GM18951 (cell line): ENCODE data around the gene SDC1.

ENCODE experiments used
- POLR2A ChIP-seq: IDR thresholded peaks from 4 replicates; pipeline ENCODE4 v1.6.1; 2011; ENCODE audit warnings: mild to moderate bottlenecking; ENCODE audit not compliant: insufficient read length, insufficient read depth; ENCODE audit errors: extremely low read depth
- in situ Hi-C: fragments of 300-500 bp; cut with MboI; formaldehyde crosslinking; loops from one replicate; pipeline ENCODE4 v1.12.0; 2022; ENCODE audit warnings: low sequenced_read_pairs, mixed read lengths, inconsistent platforms; ENCODE audit not compliant: unreplicated experiment

Gene SDC1

GRCh38 chr2:20215183-20216040 lies 9.5 kb downstream of the SDC1 start:
- in situ Hi-C loops = no loop called here
- TF ChIP-seq POLR2A = no peak

- in situ Hi-C loops = no loop called here
- TF ChIP-seq POLR2A = no peak
Observed at GRCh38 chr2:20214566-20215182, 10.3 kb downstream of the SDC1 start.

- in situ Hi-C loops = no loop called here
- no peak for TF ChIP-seq POLR2A
Observed at GRCh38 chr2:20213651-20214565, 11.0 kb downstream of the SDC1 start.

- in situ Hi-C loops = no loop called here
Observed at GRCh38 chr2:20212871-20213503, 11.9 kb downstream of the SDC1 start.

GRCh38 chr2:20212459-20212870 lies 12.5 kb downstream of the SDC1 start:
- no peak for TF ChIP-seq POLR2A
- in situ Hi-C loops = no loop called here

More at GRCh38 chr2:20212871-20213503, 11.9 kb downstream of the SDC1 start:
- no peak for TF ChIP-seq POLR2A

GRCh38 chr2:20211860-20212458 lies 13.0 kb downstream of the SDC1 start:
- TF ChIP-seq POLR2A = no peak
- in situ Hi-C loops = no loop called here

- TF ChIP-seq POLR2A = no peak
- in situ Hi-C loops = no loop called here
Observed at GRCh38 chr2:20211420-20211819, 13.5 kb downstream of the SDC1 start.

- no peak for TF ChIP-seq POLR2A
- in situ Hi-C loops = no loop called here
Observed at GRCh38 chr2:20210462-20210861, 14.5 kb downstream of the SDC1 start.

GRCh38 chr2:20209373-20210109 lies 15.4 kb downstream of the SDC1 start:
- TF ChIP-seq POLR2A = no peak
- in situ Hi-C loops = no loop called here

GRCh38 chr2:20208476-20208859 lies 16.5 kb downstream of the SDC1 start:
- TF ChIP-seq POLR2A = no peak
- in situ Hi-C loops = no loop called here

GRCh38 chr2:20207051-20207450 lies 17.9 kb downstream of the SDC1 start:
- in situ Hi-C loops = no loop called here
- TF ChIP-seq POLR2A = no peak
